Calu3 (cell line): Measurements from ENCODE around the gene NECTIN1. TPM values are rescaled to one million over a fixed set of nuclear protein-coding genes. Genes with fewer than 3 reads are reported as not detected.

Source experiments
- BruUV-seq: library from RNA; stranded (reverse); fragments of 400-500 nt; replicated peaks from 2 replicates; lab custom pipeline; 2021; lab: Mats Ljungman, UMichigan
- CTCF ChIA-PET: fragments of 300-600 bp; sonication (Branson Sonifier 250); formaldehyde crosslinking; loops from one replicate; lab custom pipeline; 2022; ENCODE audit warnings: antibody characterized with exemption; lab: Charles Lee
- DNase-seq: peaks from one replicate; pipeline ENCODE4 v3.0.0; 2022
- H3K27ac Mint-ChIP-seq: one replicate; pipeline ENCODE4 v1.8.0; 2022; ENCODE audit warnings: mixed read lengths; ENCODE audit not compliant: unreplicated experiment
- H3K27me3 Mint-ChIP-seq: one replicate; pipeline ENCODE4 v1.8.0; 2022; ENCODE audit warnings: mixed read lengths; ENCODE audit not compliant: unreplicated experiment
- H3K36me3 Mint-ChIP-seq: one replicate; pipeline ENCODE4 v1.8.0; 2022; ENCODE audit warnings: mild to moderate bottlenecking, moderate library complexity, mixed read lengths; ENCODE audit not compliant: insufficient read depth, unreplicated experiment
- H3K4me1 Mint-ChIP-seq: one replicate; pipeline ENCODE4 v1.8.0; 2022; ENCODE audit warnings: mild to moderate bottlenecking, low read depth, mixed read lengths; ENCODE audit not compliant: unreplicated experiment
- H3K4me3 Mint-ChIP-seq: one replicate; pipeline ENCODE4 v1.8.0; 2022; ENCODE audit warnings: mild to moderate bottlenecking, low read depth, moderate library complexity, mixed read lengths; ENCODE audit not compliant: unreplicated experiment
- H3K9me3 Mint-ChIP-seq: one replicate; pipeline ENCODE4 v1.8.0; 2022; ENCODE audit warnings: low read depth, mixed read lengths; ENCODE audit not compliant: unreplicated experiment
- intact Hi-C: fragments of 100-400 bp; cut with micrococcal nuclease; formaldehyde crosslinking; loops from one replicate; pipeline ENCODE4 v1.10.0; 2022; ENCODE audit not compliant: unreplicated experiment
- total RNA-seq: library from RNA; stranded (reverse); gene quantifications from 2 replicates; pipeline ENCODE4 v1.2.3, GENCODE V29; 2022
- TF ChIP-seq, protein P1 (sequence below): fragments of 200-600 bp; IDR thresholded peaks from one replicate; pipeline ENCODE4 v1.8.0; 2022; ENCODE audit warnings: antibody characterized with exemption; ENCODE audit not compliant: unreplicated experiment

Gene NECTIN1
- total RNA-seq, 1 experiment from 2014 or later = 22.1 TPM

GRCh38 chr11:119673759-119674336 lies 55.2 kb downstream of the NECTIN1 start:
- Mint-ChIP-seq H3K4me1 (no peaks in the 10 kb centered on the region), H3K9me3 (peaks cover 3% of the 10 kb centered on the region), H3K4me3 (no peak overlapping the region), H3K36me3 (no peaks in the 10 kb centered on the region), H3K27me3 (no peaks in the 10 kb centered on the region), H3K27ac (no peak overlapping the region)
- CTCF ChIA-PET = interaction anchor here (0.9 kb wide), 1 partner anchor 55 kb away, joined by 4 read pairs; the partner anchor contains the start of gene NECTIN1
- intact Hi-C loops = no loop called here
- BruUV-seq = no TSS peak
- TF ChIP-seq, protein P1, sequence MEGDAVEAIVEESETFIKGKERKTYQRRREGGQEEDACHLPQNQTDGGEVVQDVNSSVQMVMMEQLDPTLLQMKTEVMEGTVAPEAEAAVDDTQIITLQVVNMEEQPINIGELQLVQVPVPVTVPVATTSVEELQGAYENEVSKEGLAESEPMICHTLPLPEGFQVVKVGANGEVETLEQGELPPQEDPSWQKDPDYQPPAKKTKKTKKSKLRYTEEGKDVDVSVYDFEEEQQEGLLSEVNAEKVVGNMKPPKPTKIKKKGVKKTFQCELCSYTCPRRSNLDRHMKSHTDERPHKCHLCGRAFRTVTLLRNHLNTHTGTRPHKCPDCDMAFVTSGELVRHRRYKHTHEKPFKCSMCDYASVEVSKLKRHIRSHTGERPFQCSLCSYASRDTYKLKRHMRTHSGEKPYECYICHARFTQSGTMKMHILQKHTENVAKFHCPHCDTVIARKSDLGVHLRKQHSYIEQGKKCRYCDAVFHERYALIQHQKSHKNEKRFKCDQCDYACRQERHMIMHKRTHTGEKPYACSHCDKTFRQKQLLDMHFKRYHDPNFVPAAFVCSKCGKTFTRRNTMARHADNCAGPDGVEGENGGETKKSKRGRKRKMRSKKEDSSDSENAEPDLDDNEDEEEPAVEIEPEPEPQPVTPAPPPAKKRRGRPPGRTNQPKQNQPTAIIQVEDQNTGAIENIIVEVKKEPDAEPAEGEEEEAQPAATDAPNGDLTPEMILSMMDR = no peak
- no peak for DNase-seq

DNA sequence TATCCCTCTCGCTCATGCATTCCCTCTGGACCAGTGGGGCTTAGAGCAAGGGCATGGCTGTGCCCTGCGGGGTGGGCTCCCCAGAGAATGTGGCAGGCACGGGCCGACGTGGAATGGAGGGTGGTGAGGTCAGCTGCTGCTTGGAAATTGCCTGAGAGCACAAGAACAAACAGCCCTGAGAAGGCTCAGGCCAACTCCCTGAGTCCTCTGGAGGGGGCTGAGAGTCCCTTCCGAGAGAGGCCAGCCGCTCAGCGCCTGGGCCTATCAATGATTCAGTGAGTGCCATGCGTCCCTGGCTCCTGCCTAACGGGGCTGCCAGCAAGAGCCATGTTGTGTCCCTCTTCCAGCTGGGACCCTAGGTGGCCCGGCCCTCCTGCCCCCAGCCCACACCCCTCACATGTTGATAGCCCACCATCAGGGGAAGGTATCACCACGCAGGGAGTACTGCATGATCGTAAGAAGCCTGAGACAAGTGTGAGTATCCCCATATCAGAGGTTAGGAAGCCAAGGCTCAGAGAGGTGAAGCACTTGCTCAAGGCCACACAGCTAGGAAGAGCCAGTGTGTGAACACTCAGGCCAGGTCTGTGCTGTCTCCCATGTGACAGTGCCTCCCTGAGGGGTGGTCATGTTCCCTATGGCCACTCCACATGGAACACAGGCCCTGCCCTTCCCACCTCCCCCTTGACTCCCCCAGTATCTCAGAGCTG lies 55.8 kb downstream of the NECTIN1 start:
- no peaks in the 10 kb centered on the region for H3K36me3 Mint-ChIP-seq
- no TSS peak for BruUV-seq
- H3K9me3 Mint-ChIP-seq = peaks cover 3% of the 10 kb centered on the region
- intact Hi-C loops = no loop called here
- DNase-seq = no peak
- H3K4me1 Mint-ChIP-seq = no peaks in the 10 kb centered on the region
- TF ChIP-seq, protein P1 = no peak
- no peak overlapping the region for H3K27ac Mint-ChIP-seq
- H3K4me3 Mint-ChIP-seq = no peak overlapping the region
- CTCF ChIA-PET = interaction anchor here (0.9 kb wide), 1 partner anchor 56 kb away, joined by 4 read pairs; the partner anchor contains the start of gene NECTIN1
- H3K27me3 Mint-ChIP-seq = no peaks in the 10 kb centered on the region

GRCh38 chr11:119672597-119672996 lies 56.4 kb downstream of the NECTIN1 start:
- Mint-ChIP-seq H3K36me3 (no peaks in the 10 kb centered on the region), H3K9me3 (peaks cover 3% of the 10 kb centered on the region)

DNA sequence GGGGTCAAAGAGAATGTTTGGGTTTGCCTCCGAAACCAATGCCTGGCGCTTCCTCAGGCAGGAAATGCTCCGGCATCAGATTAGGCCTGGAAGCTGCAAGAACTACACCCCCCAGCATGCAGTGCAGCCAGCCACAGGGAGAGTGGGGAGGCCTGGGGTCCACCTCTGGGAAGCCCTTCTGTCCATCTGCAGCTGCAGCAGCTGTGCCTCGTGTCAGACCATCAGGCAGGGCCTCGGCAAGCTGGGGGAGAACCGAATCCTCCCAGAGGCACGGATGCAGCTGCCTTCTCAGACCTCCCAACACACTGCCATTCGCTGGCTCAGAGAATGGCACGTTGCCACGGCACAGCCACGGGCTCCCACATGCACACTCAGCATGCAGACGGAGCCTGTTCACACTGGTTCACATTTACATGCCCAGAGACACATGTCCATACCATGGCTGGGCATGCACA lies 57.4 kb downstream of the NECTIN1 start:
- CTCF ChIA-PET = no interaction called here
- TF ChIP-seq, protein P1 = no peak
- H3K4me1 Mint-ChIP-seq = peaks cover under 1% of the 10 kb centered on the region
- BruUV-seq = no TSS peak
- intact Hi-C loops = no loop called here
- H3K9me3 Mint-ChIP-seq = no peaks in the 10 kb centered on the region
- H3K27ac Mint-ChIP-seq = no peak overlapping the region
- H3K4me3 Mint-ChIP-seq = no peak overlapping the region
- H3K36me3 Mint-ChIP-seq = no peaks in the 10 kb centered on the region
- no peaks in the 10 kb centered on the region for H3K27me3 Mint-ChIP-seq
- no peak for DNase-seq

More at GRCh38 chr11:119672597-119672996, 56.4 kb downstream of the NECTIN1 start:
- Mint-ChIP-seq H3K27me3 (no peaks in the 10 kb centered on the region), H3K27ac (no peak overlapping the region), H3K4me1 (no peaks in the 10 kb centered on the region), H3K4me3 (no peak overlapping the region)
- no TSS peak for BruUV-seq
- DNase-seq = no peak
- CTCF ChIA-PET = no interaction called here
- intact Hi-C loops = no loop called here
- TF ChIP-seq, protein P1 = no peak
